ENCODE data around the gene CCR9.
A peak's percentile ranks its signal among the peaks of the same experiment; 100 is the strongest.

The CCR9 gene

DNA sequence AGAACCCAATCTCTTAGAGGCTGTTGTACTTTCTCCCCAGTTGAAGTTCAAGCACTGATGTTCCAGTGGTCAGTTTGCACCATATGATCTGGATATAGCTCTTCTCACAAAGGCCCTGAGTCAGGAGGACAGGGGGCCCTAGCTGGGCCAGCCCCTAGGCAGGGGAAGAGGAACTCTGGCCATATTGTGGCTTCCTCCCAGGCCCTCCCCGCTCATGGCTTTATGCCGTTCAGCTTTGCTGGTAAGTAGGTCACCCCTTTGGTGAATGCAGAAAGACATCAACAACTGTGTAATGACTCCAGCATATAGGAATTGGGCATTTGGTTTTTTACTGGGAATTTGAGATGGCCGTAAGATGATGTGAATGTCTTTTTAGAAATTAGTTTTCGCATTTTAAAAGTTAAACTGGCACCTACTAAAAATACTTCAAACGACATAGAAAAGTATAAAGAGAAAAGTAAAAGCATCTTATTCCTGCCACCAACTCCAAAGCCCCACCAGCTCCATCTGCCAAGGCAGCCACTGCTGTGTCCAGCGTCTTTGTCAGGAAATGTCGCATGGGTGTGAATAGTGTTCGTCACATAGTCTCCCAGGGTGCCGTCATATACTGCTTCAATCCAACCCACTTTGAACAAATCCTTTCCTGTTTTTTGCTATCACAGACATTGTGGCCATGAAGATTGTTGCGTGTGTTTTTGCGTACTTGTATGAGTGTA is 25.3 kb downstream of the CCR9 start:
- H3K4me3 ChIP-seq (ENCODE audit: low read depth, low read length) = no peak overlapping the region
- no peak for DNase-seq (ENCODE audit: low read depth)
- TF ChIP-seq, protein P1, sequence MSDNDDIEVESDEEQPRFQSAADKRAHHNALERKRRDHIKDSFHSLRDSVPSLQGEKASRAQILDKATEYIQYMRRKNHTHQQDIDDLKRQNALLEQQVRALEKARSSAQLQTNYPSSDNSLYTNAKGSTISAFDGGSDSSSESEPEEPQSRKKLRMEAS (IDR thresholded peaks at IDR 0.05; ENCODE audit: low read depth, low read length) = no peak
- no peak for TF ChIP-seq POLR2A (IDR thresholded peaks at IDR 0.05; ENCODE audit: extremely low read depth, insufficient read length)
- TF ChIP-seq, protein P2, sequence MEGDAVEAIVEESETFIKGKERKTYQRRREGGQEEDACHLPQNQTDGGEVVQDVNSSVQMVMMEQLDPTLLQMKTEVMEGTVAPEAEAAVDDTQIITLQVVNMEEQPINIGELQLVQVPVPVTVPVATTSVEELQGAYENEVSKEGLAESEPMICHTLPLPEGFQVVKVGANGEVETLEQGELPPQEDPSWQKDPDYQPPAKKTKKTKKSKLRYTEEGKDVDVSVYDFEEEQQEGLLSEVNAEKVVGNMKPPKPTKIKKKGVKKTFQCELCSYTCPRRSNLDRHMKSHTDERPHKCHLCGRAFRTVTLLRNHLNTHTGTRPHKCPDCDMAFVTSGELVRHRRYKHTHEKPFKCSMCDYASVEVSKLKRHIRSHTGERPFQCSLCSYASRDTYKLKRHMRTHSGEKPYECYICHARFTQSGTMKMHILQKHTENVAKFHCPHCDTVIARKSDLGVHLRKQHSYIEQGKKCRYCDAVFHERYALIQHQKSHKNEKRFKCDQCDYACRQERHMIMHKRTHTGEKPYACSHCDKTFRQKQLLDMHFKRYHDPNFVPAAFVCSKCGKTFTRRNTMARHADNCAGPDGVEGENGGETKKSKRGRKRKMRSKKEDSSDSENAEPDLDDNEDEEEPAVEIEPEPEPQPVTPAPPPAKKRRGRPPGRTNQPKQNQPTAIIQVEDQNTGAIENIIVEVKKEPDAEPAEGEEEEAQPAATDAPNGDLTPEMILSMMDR (IDR thresholded peaks at IDR 0.05; ENCODE audit: low read depth, low read length) = no peak
- no peak for TF ChIP-seq MYC (IDR thresholded peaks at IDR 0.05; ENCODE audit: low read depth, low read length)

DNA sequence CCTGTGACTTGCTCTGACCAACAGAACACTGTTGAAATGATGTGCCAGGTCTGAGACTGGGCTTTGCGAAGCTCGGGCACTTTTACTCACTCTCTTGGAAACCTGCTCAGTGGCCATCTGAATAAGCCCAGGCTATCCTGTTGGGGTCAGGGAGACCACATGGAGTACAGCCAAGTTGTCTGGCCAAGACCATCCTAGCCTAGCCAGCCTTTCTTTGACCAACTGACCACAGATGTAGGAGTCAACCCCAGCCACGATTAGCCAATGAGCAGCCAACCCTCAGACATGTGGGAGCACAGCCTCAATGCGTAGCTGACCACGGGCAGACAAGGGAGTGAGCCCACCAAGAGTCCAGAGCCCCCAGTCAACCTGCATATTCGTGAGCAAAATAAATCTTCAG is 26.1 kb downstream of the CCR9 start:
- DNase-seq (ENCODE audit: low read depth) = no peak
- TF ChIP-seq, protein P1 (IDR thresholded peaks at IDR 0.05; ENCODE audit: low read depth, low read length) = no peak
- TF ChIP-seq MYC (IDR thresholded peaks at IDR 0.05; ENCODE audit: low read depth, low read length) (no peak), POLR2A (IDR thresholded peaks at IDR 0.05; ENCODE audit: extremely low read depth, insufficient read length) (no peak)
- TF ChIP-seq, protein P2 (IDR thresholded peaks at IDR 0.05; ENCODE audit: low read depth, low read length) = no peak
- H3K4me3 ChIP-seq (ENCODE audit: low read depth, low read length) = no peak overlapping the region

DNA sequence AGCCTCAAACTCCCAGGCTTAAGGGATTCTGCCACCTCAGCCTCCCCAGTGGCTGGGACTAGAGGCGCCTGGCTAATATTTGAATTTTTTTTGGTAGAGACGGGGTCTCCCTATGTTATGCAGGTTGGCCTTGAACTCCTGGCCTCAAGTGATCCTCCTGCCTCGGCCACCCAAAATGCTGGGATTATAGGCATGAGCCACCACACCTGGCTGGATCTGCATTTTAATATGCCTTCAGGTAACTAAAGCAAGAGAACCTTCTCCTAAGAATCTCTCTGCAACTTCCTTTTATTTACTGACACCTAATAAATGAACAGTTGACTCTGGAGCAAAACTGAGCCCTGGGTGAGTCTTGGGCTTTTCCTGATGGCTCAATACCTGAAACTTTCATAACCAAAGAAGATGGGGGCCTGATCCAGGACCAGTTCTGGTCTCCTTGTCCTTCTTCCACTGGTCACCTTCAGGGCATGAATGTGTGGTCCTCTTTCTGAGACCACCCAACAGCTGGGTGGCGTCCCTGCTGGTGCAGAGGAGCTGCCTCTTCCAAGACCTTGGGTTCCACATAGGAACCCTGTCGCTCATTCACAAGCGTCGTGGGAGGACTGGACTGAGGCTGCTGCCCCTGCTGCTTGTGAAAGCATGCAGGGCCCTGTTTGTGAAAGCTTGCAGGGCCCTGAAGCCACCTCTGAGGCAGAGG is 28.2 kb downstream of the CCR9 start:
- DNase-seq (ENCODE audit: low read depth) = peak; percentile 20
- TF ChIP-seq, protein P1 (IDR thresholded peaks at IDR 0.05; ENCODE audit: low read depth, low read length) = no peak
- TF ChIP-seq POLR2A (IDR thresholded peaks at IDR 0.05; ENCODE audit: extremely low read depth, insufficient read length) (no peak), MYC (IDR thresholded peaks at IDR 0.05; ENCODE audit: low read depth, low read length) (no peak)
- H3K4me3 ChIP-seq (ENCODE audit: low read depth, low read length) = no peak overlapping the region

DNA sequence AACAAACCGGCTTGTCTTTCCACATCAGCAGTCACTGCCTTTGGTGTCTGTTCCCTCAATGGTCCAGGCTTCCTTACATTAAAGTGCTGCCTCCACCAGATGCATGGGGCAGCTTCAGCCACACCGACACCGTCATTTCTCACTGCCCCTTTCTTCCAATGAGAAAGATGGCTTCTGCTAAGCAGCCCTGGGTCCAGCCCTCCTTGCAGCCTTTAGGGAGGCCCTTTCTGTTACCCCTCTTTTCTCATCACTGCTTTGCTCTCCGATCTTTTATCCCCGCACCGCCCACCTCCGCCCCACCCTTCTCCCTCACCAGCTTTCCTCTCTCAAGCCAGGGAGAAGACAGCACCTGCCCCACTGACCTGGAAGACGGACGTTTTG is 28.7 kb downstream of the CCR9 start:
- DNase-seq (ENCODE audit: low read depth) = no peak
- no peak overlapping the region for H3K4me3 ChIP-seq (ENCODE audit: low read depth, low read length)
- TF ChIP-seq MYC (IDR thresholded peaks at IDR 0.05; ENCODE audit: low read depth, low read length) (no peak), POLR2A (IDR thresholded peaks at IDR 0.05; ENCODE audit: extremely low read depth, insufficient read length) (no peak)
- TF ChIP-seq, protein P2 (IDR thresholded peaks at IDR 0.05; ENCODE audit: low read depth, low read length) = no peak
- TF ChIP-seq, protein P1 (IDR thresholded peaks at IDR 0.05; ENCODE audit: low read depth, low read length) = no peak

DNA sequence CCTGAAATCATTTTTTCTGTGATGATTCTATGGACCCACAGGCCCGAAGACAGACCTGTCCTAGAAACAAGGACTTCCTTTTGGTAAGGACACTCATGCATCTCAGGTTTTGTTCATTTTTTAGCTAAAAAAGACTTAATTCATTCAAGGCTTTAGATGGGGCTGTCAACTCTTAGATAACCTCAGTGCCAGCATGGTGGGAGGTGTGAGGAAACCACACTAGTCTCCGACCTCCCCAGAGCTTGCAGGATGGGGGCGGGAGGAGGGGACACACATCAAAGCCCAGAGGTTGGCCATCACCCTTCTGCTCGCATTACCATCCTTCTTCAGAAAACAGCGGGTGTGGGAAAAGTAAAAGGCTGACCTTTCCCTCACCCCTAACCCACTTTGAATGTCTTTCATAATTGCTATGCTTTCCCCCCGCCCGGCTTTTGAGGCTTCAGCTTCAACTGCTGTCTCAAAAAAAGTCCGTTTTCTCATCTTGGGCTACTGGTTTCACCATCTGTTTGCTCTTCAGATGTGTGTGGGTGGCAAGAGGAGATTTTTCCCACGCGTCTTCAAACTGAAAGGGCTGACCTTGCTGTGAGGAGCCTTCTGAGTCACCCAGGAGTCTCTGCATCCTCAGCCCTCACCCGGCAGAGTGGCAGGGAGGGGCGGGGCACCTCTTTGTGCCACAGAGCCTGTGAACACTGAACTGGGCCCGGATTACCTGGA is 29.3 kb downstream of the CCR9 start:
- DNase-seq (ENCODE audit: low read depth) = peak; percentile 80
- TF ChIP-seq POLR2A (IDR thresholded peaks at IDR 0.05; ENCODE audit: extremely low read depth, insufficient read length) = no peak
- TF ChIP-seq, protein P1 (IDR thresholded peaks at IDR 0.05; ENCODE audit: low read depth, low read length) = no peak
- TF ChIP-seq MYC (IDR thresholded peaks at IDR 0.05; ENCODE audit: low read depth, low read length) = no peak
- TF ChIP-seq, protein P2 (IDR thresholded peaks at IDR 0.05; ENCODE audit: low read depth, low read length) = no peak
- no peak overlapping the region for H3K4me3 ChIP-seq (ENCODE audit: low read depth, low read length)
